Measurements from ENCODE around the gene SLMAP. TPM values are rescaled to one million over a fixed set of nuclear protein-coding genes. Genes with fewer than 3 reads are reported as not detected.

Gene SLMAP
- total RNA-seq, 1 donor from 2014 or later = 108 TPM

DNA sequence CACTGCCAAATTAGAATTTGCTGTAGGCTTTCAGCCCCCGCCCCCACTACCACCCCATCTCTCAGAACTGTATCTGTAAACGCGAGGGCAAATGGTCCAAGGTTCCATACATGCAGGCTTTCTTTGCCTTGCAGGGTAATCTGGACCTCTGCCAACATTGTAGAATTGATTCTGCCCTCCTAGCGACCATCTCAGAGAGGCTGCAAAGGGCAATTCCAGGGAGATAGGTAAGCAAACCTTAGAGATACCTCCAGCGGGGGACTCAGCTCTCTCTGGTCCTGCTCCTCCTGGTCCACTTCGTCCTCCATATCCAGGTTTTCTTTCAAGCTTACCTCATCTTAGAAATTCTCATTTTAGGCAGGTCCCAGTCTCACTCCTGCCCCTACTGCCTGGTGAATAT is 64.4 kb downstream of the SLMAP start:
- DNase-seq (ENCODE audit: low spot score in 2 of 2, unreplicated experiment in 2 of 2) = no peak
- Mint-ChIP-seq H3K4me3 (no peak overlapping the region), H3K27me3 (ENCODE audit: low read depth) (no peaks in the 10 kb centered on the region), H3K36me3 (no peaks in the 10 kb centered on the region), H3K4me1 (peaks cover 64% of the 10 kb centered on the region), H3K27ac (peak overlapping the region; percentile 51), H3K9me3 (no peaks in the 10 kb centered on the region)
- TF ChIP-seq, protein P1, sequence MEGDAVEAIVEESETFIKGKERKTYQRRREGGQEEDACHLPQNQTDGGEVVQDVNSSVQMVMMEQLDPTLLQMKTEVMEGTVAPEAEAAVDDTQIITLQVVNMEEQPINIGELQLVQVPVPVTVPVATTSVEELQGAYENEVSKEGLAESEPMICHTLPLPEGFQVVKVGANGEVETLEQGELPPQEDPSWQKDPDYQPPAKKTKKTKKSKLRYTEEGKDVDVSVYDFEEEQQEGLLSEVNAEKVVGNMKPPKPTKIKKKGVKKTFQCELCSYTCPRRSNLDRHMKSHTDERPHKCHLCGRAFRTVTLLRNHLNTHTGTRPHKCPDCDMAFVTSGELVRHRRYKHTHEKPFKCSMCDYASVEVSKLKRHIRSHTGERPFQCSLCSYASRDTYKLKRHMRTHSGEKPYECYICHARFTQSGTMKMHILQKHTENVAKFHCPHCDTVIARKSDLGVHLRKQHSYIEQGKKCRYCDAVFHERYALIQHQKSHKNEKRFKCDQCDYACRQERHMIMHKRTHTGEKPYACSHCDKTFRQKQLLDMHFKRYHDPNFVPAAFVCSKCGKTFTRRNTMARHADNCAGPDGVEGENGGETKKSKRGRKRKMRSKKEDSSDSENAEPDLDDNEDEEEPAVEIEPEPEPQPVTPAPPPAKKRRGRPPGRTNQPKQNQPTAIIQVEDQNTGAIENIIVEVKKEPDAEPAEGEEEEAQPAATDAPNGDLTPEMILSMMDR (IDR thresholded peaks at IDR 0.05; ENCODE audit: unreplicated experiment) = no peak

DNA sequence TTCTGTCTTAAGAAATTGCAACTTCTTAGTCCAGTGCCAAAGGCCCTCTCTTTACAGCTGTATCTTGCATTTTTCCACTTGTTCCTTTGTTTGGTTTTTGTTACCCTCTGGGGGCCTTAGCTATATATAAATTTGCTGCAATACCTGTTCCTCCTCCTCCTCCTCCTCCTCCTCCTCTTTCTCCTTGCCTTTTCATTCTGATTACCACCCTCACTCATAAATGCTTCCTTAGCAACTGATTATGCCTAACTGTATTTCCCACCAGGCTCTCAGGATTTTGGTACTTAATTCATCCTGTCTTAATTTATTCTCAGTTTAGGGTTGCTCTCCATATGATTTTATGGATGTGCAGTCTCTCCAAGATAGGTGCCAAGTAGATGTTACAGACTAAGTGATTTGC is 65.7 kb downstream of the SLMAP start:
- TF ChIP-seq, protein P1 (IDR thresholded peaks at IDR 0.05; ENCODE audit: unreplicated experiment) = no peak
- no peak for DNase-seq (ENCODE audit: low spot score in 2 of 2, unreplicated experiment in 2 of 2)

DNA sequence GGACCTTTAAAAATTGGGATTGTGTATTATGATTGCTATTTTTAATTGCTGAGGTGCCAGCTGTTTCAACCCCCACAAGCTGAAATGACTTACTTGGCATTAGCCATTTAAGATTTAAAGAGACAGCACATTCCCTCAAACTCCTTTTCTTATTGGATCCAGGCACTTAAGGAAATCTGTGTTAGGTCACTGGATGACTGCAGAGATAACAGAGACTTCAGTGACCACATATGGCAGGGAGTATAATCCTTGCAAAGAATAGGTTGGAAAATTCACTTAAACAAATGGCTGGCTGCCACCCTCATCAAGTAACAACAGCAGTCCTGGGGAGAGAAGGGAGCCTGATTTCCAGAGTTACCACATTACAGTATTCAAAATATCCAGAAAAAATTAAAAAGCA is 66.6 kb downstream of the SLMAP start:
- Mint-ChIP-seq H3K36me3 (no peaks in the 10 kb centered on the region), H3K27me3 (ENCODE audit: low read depth) (no peaks in the 10 kb centered on the region), H3K4me3 (no peak overlapping the region), H3K4me1 (peaks cover 77% of the 10 kb centered on the region), H3K9me3 (no peaks in the 10 kb centered on the region), H3K27ac (no peak overlapping the region)
- TF ChIP-seq, protein P1 (IDR thresholded peaks at IDR 0.05; ENCODE audit: unreplicated experiment) = no peak
- DNase-seq (ENCODE audit: low spot score in 2 of 2, unreplicated experiment in 2 of 2) = no peak

More for the DNA sequence above, 65.7 kb downstream of the SLMAP start:
- no peak overlapping the region for H3K27ac Mint-ChIP-seq
- no peaks in the 10 kb centered on the region for H3K27me3 Mint-ChIP-seq (ENCODE audit: low read depth)
- H3K36me3 Mint-ChIP-seq = no peaks in the 10 kb centered on the region
- no peaks in the 10 kb centered on the region for H3K9me3 Mint-ChIP-seq
- H3K4me3 Mint-ChIP-seq = no peak overlapping the region
- H3K4me1 Mint-ChIP-seq = peaks cover 72% of the 10 kb centered on the region

DNA sequence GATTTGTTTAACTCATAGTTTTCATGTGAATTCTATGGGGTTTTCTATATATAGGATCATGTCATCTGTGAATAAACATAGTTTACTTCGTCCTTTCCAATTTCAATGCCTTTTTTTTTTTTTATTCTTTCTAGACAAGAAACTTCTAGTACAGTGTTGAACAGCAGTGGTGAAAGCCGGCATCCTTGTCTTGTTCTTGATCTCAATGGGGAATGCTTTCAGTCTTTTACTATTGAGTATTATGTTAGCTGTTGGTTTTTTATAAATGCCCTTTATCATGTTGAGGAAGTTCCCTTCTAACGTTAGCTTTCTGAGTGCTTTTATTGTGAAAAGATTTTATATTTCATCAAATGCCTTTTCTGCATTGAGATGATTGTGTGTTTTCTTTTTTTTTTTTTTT is 69.0 kb downstream of the SLMAP start:
- H3K4me3 Mint-ChIP-seq = no peak overlapping the region

DNA sequence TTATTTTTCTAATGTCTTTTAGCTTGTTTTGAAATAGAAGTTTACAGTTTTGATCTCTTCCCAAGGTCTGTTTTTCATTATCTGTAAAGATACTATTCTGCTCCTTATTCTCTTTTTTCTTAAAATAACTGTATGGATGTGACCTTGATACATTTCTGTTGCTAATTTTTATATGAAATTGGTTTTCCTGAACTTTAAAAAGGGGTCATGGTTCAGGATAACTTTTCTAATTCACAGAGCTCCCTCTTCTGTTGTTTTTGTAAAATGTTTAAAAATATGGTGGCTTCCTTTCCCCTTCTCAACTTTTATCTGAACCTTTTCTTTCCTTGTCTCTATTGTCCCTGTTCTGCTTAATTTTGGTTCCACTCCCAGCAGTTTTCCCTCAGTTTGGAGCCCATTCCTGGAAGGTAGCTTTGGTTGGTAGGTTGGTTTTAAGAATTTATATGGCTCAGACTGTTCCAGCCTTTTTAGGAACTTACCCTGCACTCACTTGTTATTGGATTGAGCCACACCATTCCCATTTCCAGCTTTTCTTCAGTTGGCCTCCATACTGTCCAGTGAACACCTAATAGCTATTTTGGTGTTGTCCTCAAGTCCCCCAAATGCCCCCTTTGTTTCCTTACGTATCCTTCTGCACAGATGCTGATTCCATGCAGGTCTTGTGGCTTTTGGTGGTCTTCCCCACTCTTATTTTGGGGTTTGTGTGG is 70.3 kb downstream of the SLMAP start:
- TF ChIP-seq, protein P1 (IDR thresholded peaks at IDR 0.05; ENCODE audit: unreplicated experiment) = no peak
- Mint-ChIP-seq H3K4me3 (no peak overlapping the region), H3K36me3 (no peaks in the 10 kb centered on the region), H3K27me3 (ENCODE audit: low read depth) (no peaks in the 10 kb centered on the region), H3K4me1 (peaks cover 62% of the 10 kb centered on the region), H3K27ac (peak overlapping the region; percentile 93), H3K9me3 (no peaks in the 10 kb centered on the region)
- no peak for DNase-seq (ENCODE audit: low spot score in 2 of 2, unreplicated experiment in 2 of 2)

More for the DNA sequence above, 69.0 kb downstream of the SLMAP start:
- peak overlapping the region; percentile 93 for H3K27ac Mint-ChIP-seq
- TF ChIP-seq, protein P1 (IDR thresholded peaks at IDR 0.05; ENCODE audit: unreplicated experiment) = no peak
- no peaks in the 10 kb centered on the region for H3K27me3 Mint-ChIP-seq (ENCODE audit: low read depth)
- H3K4me1 Mint-ChIP-seq = peaks cover 72% of the 10 kb centered on the region
- DNase-seq (ENCODE audit: low spot score in 2 of 2, unreplicated experiment in 2 of 2) = no peak
- H3K9me3 Mint-ChIP-seq = no peaks in the 10 kb centered on the region
- no peaks in the 10 kb centered on the region for H3K36me3 Mint-ChIP-seq

All from mesothelial cell of epicardium (in vitro differentiated cells).